Stimulated activated CD4-positive, alpha-beta T cell treated with anti-CD3 and anti-CD28 coated beads, Interleukin-15, amount 100 ng/mL, for 24 hours (primary cell): ENCODE data around the gene USP47.

Experiments
- DNase-seq: peaks from one replicate; pipeline ENCODE4 v3.0.0-alpha.2; 2020

The USP47 gene

GRCh38 chr11:11841723-11842420, at the start of gene USP47:
Gene USP47 (plus strand): TSS chr11:11841972. CDS start chr11:11842186, 214 bp downstream.
- DNase-seq = peak; percentile 95

- no peak for DNase-seq
Observed at GRCh38 chr11:11793073-11793472, 48.7 kb upstream of the USP47 start.

GRCh38 chr11:11798586-11799438, 43.0 kb upstream of the USP47 start:
- DNase-seq = peak; percentile 75

- no peak for DNase-seq
Observed at GRCh38 chr11:11805228-11805627, 36.5 kb upstream of the USP47 start.

- no peak for DNase-seq
Observed at GRCh38 chr11:11806074-11806473, 35.7 kb upstream of the USP47 start.

GRCh38 chr11:11806586-11806985, 35.2 kb upstream of the USP47 start:
- no peak for DNase-seq

GRCh38 chr11:11807811-11808782, 33.7 kb upstream of the USP47 start:
- DNase-seq = no peak

GRCh38 chr11:11808992-11809615, 32.7 kb upstream of the USP47 start:
- DNase-seq = no peak

GRCh38 chr11:11810764-11811726, 30.7 kb upstream of the USP47 start:
- peak; percentile 26 for DNase-seq

- no peak for DNase-seq
Observed at GRCh38 chr11:11813288-11813962, 28.3 kb upstream of the USP47 start.

- DNase-seq = no peak
Observed at GRCh38 chr11:11814614-11815452, 26.9 kb upstream of the USP47 start.

GRCh38 chr11:11816511-11817314, 25.1 kb upstream of the USP47 start:
- no peak for DNase-seq

GRCh38 chr11:11817957-11818356, 23.8 kb upstream of the USP47 start:
- no peak for DNase-seq

GRCh38 chr11:11818529-11819121, 23.1 kb upstream of the USP47 start:
- no peak for DNase-seq

- no peak for DNase-seq
Observed at GRCh38 chr11:11821899-11822298, 19.9 kb upstream of the USP47 start.

GRCh38 chr11:11822946-11823345, 18.8 kb upstream of the USP47 start:
- no peak for DNase-seq

- no peak for DNase-seq
Observed at GRCh38 chr11:11826260-11826659, 15.5 kb upstream of the USP47 start.

GRCh38 chr11:11827272-11827671, 14.5 kb upstream of the USP47 start:
- DNase-seq = no peak
